ENCODE measurements around the gene FARS2.

FARS2 gene

GRCh38 chr6:5325173-5325572, 63.9 kb downstream of the FARS2 start:
- H3K9me3 ChIP-seq (ENCODE audit: insufficient read depth, low read length), result peaks cover 4% of the 10 kb centered on the region; the same call in 1 of the 2 replicates
- no peaks in the 10 kb centered on the region for H4K20me1 ChIP-seq (ENCODE audit: insufficient read depth, low read length)
- H3K27ac ChIP-seq (ENCODE audit: low read length), result no peak overlapping the region
- no peak overlapping the region for H3K9ac ChIP-seq (ENCODE audit: low read length)
- no peak overlapping the region for H3K4me2 ChIP-seq (ENCODE audit: low read length)
- no peak overlapping the region for H3K4me3 ChIP-seq (ENCODE audit: low read length)
- no peaks in the 10 kb centered on the region for H3K27me3 ChIP-seq (ENCODE audit: low read depth, low read length)
- H3K4me1 ChIP-seq (ENCODE audit: low read length), result no peaks in the 10 kb centered on the region
- H3K79me2 ChIP-seq (ENCODE audit: low read length), result no peaks in the 10 kb centered on the region
- H2AFZ ChIP-seq (ENCODE audit: low read depth, low read length), result no peak overlapping the region
- peaks cover 27% of the 10 kb centered on the region for H3K36me3 ChIP-seq (replicated peaks; ENCODE audit: low read depth, low read length)
- TF ChIP-seq CTCF (IDR thresholded peaks at IDR 0.05; ENCODE audit: low read depth, low read length) (no peak), EZH2phosphoT487 (IDR thresholded peaks at IDR 0.05; ENCODE audit: low read depth) (no peak)

GRCh38 chr6:5326022-5326641, 64.8 kb downstream of the FARS2 start:
- Histone ChIP-seq H4K20me1 (ENCODE audit: insufficient read depth, low read length) (no peaks in the 10 kb centered on the region), H3K27ac (ENCODE audit: low read length) (no peak overlapping the region), H3K4me2 (ENCODE audit: low read length) (no peak overlapping the region), H3K79me2 (ENCODE audit: low read length) (no peaks in the 10 kb centered on the region), H3K27me3 (ENCODE audit: low read depth, low read length) (no peaks in the 10 kb centered on the region), H3K9ac (ENCODE audit: low read length) (no peak overlapping the region), H3K9me3 (ENCODE audit: insufficient read depth, low read length) (peaks cover 4% of the 10 kb centered on the region; the same call in 1 of the 2 replicates), H3K4me1 (ENCODE audit: low read length) (no peaks in the 10 kb centered on the region), H2AFZ (ENCODE audit: low read depth, low read length) (no peak overlapping the region), H3K4me3 (ENCODE audit: low read length) (no peak overlapping the region), H3K36me3 (replicated peaks; ENCODE audit: low read depth, low read length) (peaks cover 27% of the 10 kb centered on the region)
- no peak for TF ChIP-seq CTCF (IDR thresholded peaks at IDR 0.05; ENCODE audit: low read depth, low read length)
- no peak for TF ChIP-seq EZH2phosphoT487 (IDR thresholded peaks at IDR 0.05; ENCODE audit: low read depth)

GRCh38 chr6:5328800-5329199, 67.5 kb downstream of the FARS2 start:
- TF ChIP-seq EZH2phosphoT487 (IDR thresholded peaks at IDR 0.05; ENCODE audit: low read depth) (no peak), CTCF (IDR thresholded peaks at IDR 0.05; ENCODE audit: low read depth, low read length) (no peak)
- Histone ChIP-seq H2AFZ (ENCODE audit: low read depth, low read length) (no peak overlapping the region), H3K79me2 (ENCODE audit: low read length) (peaks cover 8% of the 10 kb centered on the region), H3K4me3 (ENCODE audit: low read length) (no peak overlapping the region), H3K4me1 (ENCODE audit: low read length) (peaks cover 12% of the 10 kb centered on the region), H3K27me3 (ENCODE audit: low read depth, low read length) (no peaks in the 10 kb centered on the region), H3K9ac (ENCODE audit: low read length) (no peak overlapping the region), H3K9me3 (ENCODE audit: insufficient read depth, low read length) (peaks cover 4% of the 10 kb centered on the region; the same call in 1 of the 2 replicates), H3K4me2 (ENCODE audit: low read length) (no peak overlapping the region), H4K20me1 (ENCODE audit: insufficient read depth, low read length) (no peaks in the 10 kb centered on the region), H3K36me3 (replicated peaks; ENCODE audit: low read depth, low read length) (peaks cover 22% of the 10 kb centered on the region), H3K27ac (ENCODE audit: low read length) (no peak overlapping the region)

- Histone ChIP-seq H3K27ac (ENCODE audit: low read length) (no peak overlapping the region), H4K20me1 (ENCODE audit: insufficient read depth, low read length) (no peaks in the 10 kb centered on the region), H3K79me2 (ENCODE audit: low read length) (peaks cover 22% of the 10 kb centered on the region), H3K4me2 (ENCODE audit: low read length) (no peak overlapping the region), H2AFZ (ENCODE audit: low read depth, low read length) (no peak overlapping the region), H3K4me3 (ENCODE audit: low read length) (no peak overlapping the region), H3K9me3 (ENCODE audit: insufficient read depth, low read length) (no peaks in the 10 kb centered on the region), H3K27me3 (ENCODE audit: low read depth, low read length) (no peaks in the 10 kb centered on the region), H3K36me3 (replicated peaks; ENCODE audit: low read depth, low read length) (no peaks in the 10 kb centered on the region), H3K4me1 (ENCODE audit: low read length) (peaks cover 41% of the 10 kb centered on the region), H3K9ac (ENCODE audit: low read length) (no peak overlapping the region)
- TF ChIP-seq CTCF (IDR thresholded peaks at IDR 0.05; ENCODE audit: low read depth, low read length) (no peak), EZH2phosphoT487 (IDR thresholded peaks at IDR 0.05; ENCODE audit: low read depth) (no peak)
Observed at GRCh38 chr6:5331845-5332442, 70.6 kb downstream of the FARS2 start.

Data from OCI-LY3 (cell line).